H9 (cell line): ENCODE results near the gene RBFOX1. TPM values are rescaled to one million over a fixed set of nuclear protein-coding genes. Genes with fewer than 3 reads are reported as not detected.

Experiments used
- DNase-seq: peaks from one replicate; pipeline ENCODE4 v3.0.0-alpha.2; 2017
- H2AFZ ChIP-seq: one replicate; pipeline ENCODE4 v1.6.1; 2013; ENCODE audit warnings: mild to moderate bottlenecking, low read length, control low read depth, moderate library complexity
- H2AK5ac ChIP-seq: 2 replicates; pipeline ENCODE4 v1.6.1; 2013; ENCODE audit warnings: low read length, control low read depth, mixed read lengths; ENCODE audit not compliant: insufficient read length
- H2BK120ac ChIP-seq: one replicate; pipeline ENCODE4 v1.6.1; 2013; ENCODE audit warnings: low read depth, mild to moderate bottlenecking, low read length, control low read depth, inconsistent platforms; ENCODE audit not compliant: poor library complexity, severe bottlenecking
- H2BK12ac ChIP-seq: 2 replicates; pipeline ENCODE4 v1.6.1; 2013; ENCODE audit warnings: low read length, control low read depth, mixed read lengths, low read depth; ENCODE audit not compliant: insufficient read length
- H2BK15ac ChIP-seq: 2 replicates; pipeline ENCODE4 v1.6.1; 2013; ENCODE audit warnings: low read depth, low read length, control low read depth
- H2BK20ac ChIP-seq: one replicate; pipeline ENCODE4 v1.6.1; 2013; ENCODE audit warnings: low read depth, mild to moderate bottlenecking, low read length, control low read depth, inconsistent platforms; ENCODE audit not compliant: poor library complexity, severe bottlenecking
- H2BK5ac ChIP-seq: 2 replicates; pipeline ENCODE4 v1.6.1; 2013; ENCODE audit warnings: low read length, control low read depth, mixed read lengths; ENCODE audit not compliant: insufficient read length
- H3K14ac ChIP-seq: 2 replicates; pipeline ENCODE4 v1.6.1; 2013; ENCODE audit warnings: low read length, control low read depth; ENCODE audit not compliant: insufficient read depth
- H3K18ac ChIP-seq: 2 replicates; pipeline ENCODE4 v1.6.1; 2013; ENCODE audit warnings: low read depth, mild to moderate bottlenecking, mixed read lengths, low read length, control low read depth; ENCODE audit not compliant: insufficient read length
- H3K23ac ChIP-seq: 2 replicates; pipeline ENCODE4 v1.6.1; 2013; ENCODE audit warnings: low read length, control low read depth, mixed read lengths, low read depth; ENCODE audit not compliant: insufficient read length
- H3K23me2 ChIP-seq: 2 replicates; pipeline ENCODE4 v1.6.1; 2013; ENCODE audit warnings: low read depth, mild to moderate bottlenecking, mixed read lengths, low read length, control low read depth; ENCODE audit not compliant: insufficient read length, poor library complexity, severe bottlenecking
- H3K27ac ChIP-seq: 2 replicates; pipeline ENCODE4 v1.5.1; 2013; ENCODE audit warnings: low read length, control low read depth, mixed read lengths, low read depth; ENCODE audit not compliant: insufficient read length
- H3K27me3 ChIP-seq: 2 replicates; pipeline ENCODE4 v1.6.1; 2013; ENCODE audit warnings: low read length, control low read depth, inconsistent platforms; ENCODE audit not compliant: insufficient read depth
- H3K4ac ChIP-seq: 2 replicates; pipeline ENCODE4 v1.6.1; 2013; ENCODE audit warnings: low read depth, mild to moderate bottlenecking, control low read depth, inconsistent platforms, low read length, moderate library complexity
- H3K4me1 ChIP-seq: 2 replicates; pipeline ENCODE4 v1.6.1; 2013; ENCODE audit warnings: low read length, control low read depth, inconsistent platforms; ENCODE audit not compliant: insufficient read depth
- H3K4me2 ChIP-seq: 2 replicates; pipeline ENCODE4 v1.6.1; 2013; ENCODE audit warnings: low read length, control low read depth, mixed read lengths; ENCODE audit not compliant: insufficient read length, insufficient read depth
- H3K56ac ChIP-seq: 2 replicates; pipeline ENCODE4 v1.6.1; 2013; ENCODE audit warnings: low read depth, mild to moderate bottlenecking, mixed read lengths, low read length, control low read depth; ENCODE audit not compliant: insufficient read length
- H3K79me1 ChIP-seq: 2 replicates; pipeline ENCODE4 v1.6.1; 2013; ENCODE audit warnings: low read depth, mild to moderate bottlenecking, moderate library complexity, low read length, control low read depth, inconsistent platforms; ENCODE audit not compliant: insufficient read depth, poor library complexity, severe bottlenecking
- H3K79me2 ChIP-seq: 2 replicates; pipeline ENCODE4 v1.6.1; 2013; ENCODE audit warnings: low read length, control low read depth, inconsistent platforms; ENCODE audit not compliant: insufficient read depth
- H3K9ac ChIP-seq: 2 replicates; pipeline ENCODE4 v1.6.1; 2013; ENCODE audit warnings: low read length, control low read depth, mixed read lengths; ENCODE audit not compliant: insufficient read length; ENCODE audit errors: extremely low read depth
- H3K9me3 ChIP-seq: one replicate; pipeline ENCODE4 v1.6.1; 2013; ENCODE audit warnings: low read depth, low read length, inconsistent platforms; ENCODE audit not compliant: control insufficient read depth
- H3T11ph ChIP-seq: one replicate; pipeline ENCODE4 v1.6.1; 2013; ENCODE audit warnings: mild to moderate bottlenecking, low read length, control low read depth, inconsistent platforms
- H4K20me1 ChIP-seq: one replicate; pipeline ENCODE4 v1.6.1; 2013; ENCODE audit not compliant: control insufficient read depth, insufficient read length, insufficient read depth
- H4K5ac ChIP-seq: 2 replicates; pipeline ENCODE4 v1.6.1; 2013; ENCODE audit warnings: low read depth, mild to moderate bottlenecking, mixed read lengths, low read length, control low read depth; ENCODE audit not compliant: insufficient read length
- H4K8ac ChIP-seq: replicated peaks from 2 replicates; pipeline ENCODE4 v1.6.1; 2013; ENCODE audit warnings: low read length, control low read depth, mixed read lengths, low read depth; ENCODE audit not compliant: insufficient read length
- H4K91ac ChIP-seq: 2 replicates; pipeline ENCODE4 v1.6.1; 2013; ENCODE audit warnings: low read depth, mild to moderate bottlenecking, moderate library complexity, mixed read lengths, low read length, control low read depth; ENCODE audit not compliant: insufficient read length
- H3K27ac Mint-ChIP-seq, 3 experiments: 2 replicates in 2 of 3; 3 replicates in 1 of 3; pipeline ENCODE4 v1.8.0; 2020 to 2021; ENCODE audit warnings: mixed read lengths in 3 of 3, mild to moderate bottlenecking in 1 of 3, moderate library complexity in 1 of 3
- H3K27me3 Mint-ChIP-seq: 2 replicates; pipeline ENCODE4 v1.8.0; 2021; ENCODE audit warnings: low read depth, mild to moderate bottlenecking, moderate library complexity, mixed read lengths
- H3K36me3 Mint-ChIP-seq, 3 experiments: 2 replicates in 2 of 3; 3 replicates in 1 of 3; pipeline ENCODE4 v1.8.0; 2020 to 2021; ENCODE audit warnings: low read depth in 3 of 3, mixed read lengths in 3 of 3; ENCODE audit not compliant: insufficient read depth in 1 of 3
- H3K4me1 Mint-ChIP-seq, 2 experiments: 2 replicates each; pipeline ENCODE4 v1.8.0; 2020; ENCODE audit warnings: mixed read lengths in 2 of 2
- H3K4me3 Mint-ChIP-seq, 2 experiments: 2 replicates in 1 of 2; 3 replicates in 1 of 2; pipeline ENCODE4 v1.8.0; 2020 to 2021; ENCODE audit warnings: mild to moderate bottlenecking in 2 of 2, mixed read lengths in 2 of 2, moderate library complexity in 1 of 2
- H3K9me3 Mint-ChIP-seq, 2 experiments: 2 replicates in 1 of 2; 3 replicates in 1 of 2; pipeline ENCODE4 v1.8.0; 2020; ENCODE audit warnings: mild to moderate bottlenecking in 2 of 2, mixed read lengths in 2 of 2, moderate library complexity in 1 of 2
- WGBS: extraction: QIAGEN DNeasy Blood & Tissue Kit; methylation state at CpG from one replicate; pipeline ENCODE4 v1.1.7; 2013; ENCODE audit warnings: missing lambda C conversion rate, low lambda C conversion rate, mixed read lengths; ENCODE audit not compliant: insufficient read length; ENCODE audit errors: extremely low coverage; 5-methylcytosine and 5-hydroxymethylcytosine counted together
- total RNA-seq: library from RNA; stranded (reverse); gene quantifications from 2 replicates; pipeline ENCODE4 v1.2.1, GENCODE V29; 2021
- TF ChIP-seq, protein P1 (sequence below): fragments of 200-600 bp; sonication (generic); conservative IDR thresholded peaks from 3 replicates; pipeline ENCODE4 v1.8.0; 2021; ENCODE audit warnings: antibody characterized with exemption, mild to moderate bottlenecking

RBFOX1 gene
- total RNA-seq, 1 experiment from 2014 or later = 2.0 TPM

- Histone ChIP-seq H3K23ac (no peak overlapping the region), H3K4me1 (no peaks in the 10 kb centered on the region), H3K79me2 (no peaks in the 10 kb centered on the region), H3K4ac (no peak overlapping the region), H3K79me1 (no peaks in the 10 kb centered on the region), H3K9ac (no peak overlapping the region), H3T11ph (no peak overlapping the region), H3K27me3 (no peaks in the 10 kb centered on the region), H4K91ac (no peak overlapping the region), H3K14ac (no peak overlapping the region), H2BK15ac (no peak overlapping the region), H3K18ac (no peak overlapping the region), H4K20me1 (no peaks in the 10 kb centered on the region), H2BK120ac (no peak overlapping the region), H3K56ac (no peak overlapping the region), H4K5ac (no peak overlapping the region), H2BK20ac (no peak overlapping the region), H3K27ac (no peak overlapping the region), H2BK12ac (no peak overlapping the region), H2AFZ (no peak overlapping the region), H4K8ac (no peak overlapping the region), H3K4me2 (no peak overlapping the region), H2AK5ac (no peak overlapping the region), H3K23me2 (no peaks in the 10 kb centered on the region), H3K9me3 (no peaks in the 10 kb centered on the region), H2BK5ac (no peak overlapping the region)
- Mint-ChIP-seq H3K36me3 (no peaks in the 10 kb centered on the region), H3K27ac (no peak overlapping the region), H3K4me1 (no peaks in the 10 kb centered on the region), H3K9me3 (no peaks in the 10 kb centered on the region), H3K27me3 (peaks cover 3% of the 10 kb centered on the region; the same call in 1 of the 2 replicates), H3K4me3 (no peak overlapping the region)
- WGBS = no CpG with 5 or more reads among the region's 10 CpGs
- no peak for DNase-seq
- TF ChIP-seq, protein P1, sequence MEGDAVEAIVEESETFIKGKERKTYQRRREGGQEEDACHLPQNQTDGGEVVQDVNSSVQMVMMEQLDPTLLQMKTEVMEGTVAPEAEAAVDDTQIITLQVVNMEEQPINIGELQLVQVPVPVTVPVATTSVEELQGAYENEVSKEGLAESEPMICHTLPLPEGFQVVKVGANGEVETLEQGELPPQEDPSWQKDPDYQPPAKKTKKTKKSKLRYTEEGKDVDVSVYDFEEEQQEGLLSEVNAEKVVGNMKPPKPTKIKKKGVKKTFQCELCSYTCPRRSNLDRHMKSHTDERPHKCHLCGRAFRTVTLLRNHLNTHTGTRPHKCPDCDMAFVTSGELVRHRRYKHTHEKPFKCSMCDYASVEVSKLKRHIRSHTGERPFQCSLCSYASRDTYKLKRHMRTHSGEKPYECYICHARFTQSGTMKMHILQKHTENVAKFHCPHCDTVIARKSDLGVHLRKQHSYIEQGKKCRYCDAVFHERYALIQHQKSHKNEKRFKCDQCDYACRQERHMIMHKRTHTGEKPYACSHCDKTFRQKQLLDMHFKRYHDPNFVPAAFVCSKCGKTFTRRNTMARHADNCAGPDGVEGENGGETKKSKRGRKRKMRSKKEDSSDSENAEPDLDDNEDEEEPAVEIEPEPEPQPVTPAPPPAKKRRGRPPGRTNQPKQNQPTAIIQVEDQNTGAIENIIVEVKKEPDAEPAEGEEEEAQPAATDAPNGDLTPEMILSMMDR = no peak
Measured at GRCh38 chr16:7482032-7482431, 149.4 kb downstream of the RBFOX1 start.
